ENCODE data around the gene TMEM187.
"Not testable (repeated sequence)": the region's sequence is repeated elsewhere in the genome, so short reads cannot be mapped to it uniquely, and the experiment has no call there.

Gene TMEM187

DNA sequence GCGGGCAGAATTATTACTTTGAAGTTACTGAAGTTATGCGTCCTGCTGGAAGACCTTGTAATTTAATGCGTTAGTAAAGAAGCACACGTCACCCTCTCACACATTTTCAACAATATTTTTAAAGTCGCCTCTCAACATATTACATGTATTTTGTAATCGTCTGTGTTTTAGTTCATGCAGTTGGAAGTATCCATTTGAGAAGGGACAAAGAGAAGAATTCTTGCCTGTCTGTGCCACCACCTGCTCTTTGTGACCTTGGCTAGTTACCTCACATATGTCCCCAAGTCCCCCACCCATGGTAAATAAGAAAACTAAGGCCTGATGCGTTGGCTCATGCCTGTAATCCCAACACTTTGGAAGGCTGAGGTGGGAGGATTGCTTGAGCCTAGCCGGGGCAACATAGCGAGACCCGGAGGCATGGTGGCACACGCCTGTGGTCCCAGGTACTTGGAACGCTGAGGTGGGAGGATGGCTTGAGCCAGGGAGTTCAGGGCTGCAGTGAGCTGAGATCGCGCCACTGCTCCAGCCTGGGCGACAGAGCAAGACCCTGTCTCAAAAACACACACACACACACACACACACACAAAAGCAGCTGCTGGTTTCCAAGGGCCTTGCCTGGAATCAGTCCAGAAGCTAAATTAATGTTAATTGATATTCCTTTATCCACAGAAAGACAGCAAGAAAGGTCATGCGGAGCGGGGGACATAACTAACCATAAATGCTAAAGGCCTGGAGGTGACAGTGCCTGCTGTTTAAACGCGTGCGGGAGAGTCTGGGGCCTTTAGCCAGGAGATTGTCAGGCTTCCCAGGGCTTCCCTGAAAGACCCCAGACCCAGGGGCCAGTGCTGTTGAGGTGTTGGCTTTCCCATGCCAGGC, 811 bp downstream of the TMEM187 start:
- DNase-seq = peak; percentile 49

DNA sequence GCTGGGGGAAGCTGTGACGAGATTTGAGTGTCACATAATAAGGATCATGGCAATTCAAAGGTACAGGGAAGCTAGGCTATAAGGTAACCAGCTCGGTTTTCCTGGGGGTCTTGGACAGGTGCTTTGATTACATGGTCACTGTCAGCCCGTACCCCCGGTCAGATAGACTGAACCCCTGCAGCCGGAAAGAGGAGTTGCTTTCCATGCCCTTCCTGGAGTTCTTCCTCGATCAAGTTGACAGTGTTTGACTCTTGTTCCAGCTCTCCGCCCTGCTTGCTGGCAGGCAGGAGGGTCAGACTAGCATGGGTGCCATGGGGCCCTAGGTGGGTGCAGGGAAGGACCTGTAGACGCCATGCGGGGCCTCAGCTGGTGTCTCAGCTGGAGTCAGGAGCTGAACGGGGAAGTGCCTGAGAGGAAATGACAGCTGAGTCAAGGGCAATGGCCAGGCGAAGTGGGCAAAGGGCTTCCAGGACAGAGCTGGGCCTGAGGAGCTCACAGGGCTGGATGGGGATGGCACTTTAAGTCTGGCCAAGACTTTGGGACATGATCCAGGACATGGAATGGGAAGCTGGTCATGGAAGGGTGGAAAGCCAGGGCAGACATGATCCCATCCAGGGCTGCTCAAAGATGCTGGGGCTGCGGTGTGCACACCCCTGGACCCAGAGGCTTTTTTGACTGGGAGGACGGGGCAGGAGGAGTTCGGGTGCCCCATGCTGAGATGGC, 1.6 kb downstream of the TMEM187 start:
- DNase-seq = no peak

DNA sequence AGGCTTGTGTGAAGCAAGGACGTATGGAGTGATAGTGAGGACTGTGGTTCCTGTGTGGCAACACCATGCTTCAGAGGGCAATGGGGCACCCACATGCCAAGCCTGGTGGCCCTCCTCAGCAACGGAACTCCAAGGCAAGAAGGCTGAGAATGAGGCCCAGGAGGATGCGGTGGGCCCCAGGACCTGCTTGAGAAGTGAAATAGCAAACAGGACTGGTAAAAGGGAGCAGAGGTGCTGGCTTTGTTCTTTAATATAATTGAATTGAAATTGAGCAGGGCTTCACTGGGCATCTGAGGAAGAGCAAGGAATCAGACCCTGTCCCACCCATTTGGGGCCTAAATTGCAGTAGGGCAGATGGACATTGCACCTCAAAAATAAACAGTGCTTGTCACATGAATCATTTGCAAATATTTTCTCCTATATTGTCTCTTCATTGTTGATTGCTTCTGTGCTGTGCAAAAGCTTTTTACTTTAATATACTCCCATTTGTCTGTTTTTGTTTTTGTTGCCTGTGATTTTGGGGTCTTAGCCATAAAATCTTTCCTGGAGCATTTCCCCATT, 2.3 kb downstream of the TMEM187 start:
- no peak for DNase-seq

DNA sequence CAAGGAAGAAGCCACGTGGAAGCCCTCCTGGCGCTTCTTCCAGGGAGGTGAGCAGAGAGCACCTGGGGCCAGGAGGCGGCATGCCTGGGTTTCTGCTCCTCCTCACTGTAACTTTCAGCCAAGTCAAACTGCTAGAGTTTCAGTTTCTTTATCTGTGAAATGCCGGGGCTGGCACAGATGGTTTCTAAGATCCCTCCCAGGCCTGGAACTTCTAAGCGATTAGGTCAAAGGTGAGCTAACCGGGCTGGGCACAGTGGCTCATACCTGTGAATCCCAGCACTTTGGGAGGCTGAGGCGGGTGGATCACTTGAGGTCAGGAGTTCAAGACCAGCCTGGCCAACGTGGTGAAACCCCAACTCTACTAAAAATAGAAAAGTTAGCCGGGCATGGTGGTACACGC, 7.8 kb downstream of the TMEM187 start:
- DNase-seq = not testable (repeated sequence)

DNA sequence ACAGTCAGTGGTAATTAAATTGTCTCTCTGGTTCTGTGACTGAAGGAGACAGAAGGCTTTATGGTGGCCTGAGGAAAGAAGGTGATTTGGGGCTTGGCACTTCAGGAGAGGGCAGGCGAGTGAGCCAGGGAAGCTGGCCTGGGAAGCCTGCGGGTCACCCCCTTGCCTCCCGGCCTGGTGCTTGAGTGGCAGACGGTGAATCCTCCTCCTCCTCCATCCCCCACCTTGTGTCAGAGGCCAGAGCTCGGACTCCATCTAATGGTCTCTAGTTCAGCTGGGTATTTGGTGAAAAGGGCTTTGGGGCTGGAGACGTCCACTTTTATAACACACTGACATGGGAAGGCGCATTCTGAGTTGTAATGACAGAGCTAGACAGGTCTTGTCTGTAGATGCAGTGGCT, 8.7 kb downstream of the TMEM187 start:
- no peak for DNase-seq

DNA sequence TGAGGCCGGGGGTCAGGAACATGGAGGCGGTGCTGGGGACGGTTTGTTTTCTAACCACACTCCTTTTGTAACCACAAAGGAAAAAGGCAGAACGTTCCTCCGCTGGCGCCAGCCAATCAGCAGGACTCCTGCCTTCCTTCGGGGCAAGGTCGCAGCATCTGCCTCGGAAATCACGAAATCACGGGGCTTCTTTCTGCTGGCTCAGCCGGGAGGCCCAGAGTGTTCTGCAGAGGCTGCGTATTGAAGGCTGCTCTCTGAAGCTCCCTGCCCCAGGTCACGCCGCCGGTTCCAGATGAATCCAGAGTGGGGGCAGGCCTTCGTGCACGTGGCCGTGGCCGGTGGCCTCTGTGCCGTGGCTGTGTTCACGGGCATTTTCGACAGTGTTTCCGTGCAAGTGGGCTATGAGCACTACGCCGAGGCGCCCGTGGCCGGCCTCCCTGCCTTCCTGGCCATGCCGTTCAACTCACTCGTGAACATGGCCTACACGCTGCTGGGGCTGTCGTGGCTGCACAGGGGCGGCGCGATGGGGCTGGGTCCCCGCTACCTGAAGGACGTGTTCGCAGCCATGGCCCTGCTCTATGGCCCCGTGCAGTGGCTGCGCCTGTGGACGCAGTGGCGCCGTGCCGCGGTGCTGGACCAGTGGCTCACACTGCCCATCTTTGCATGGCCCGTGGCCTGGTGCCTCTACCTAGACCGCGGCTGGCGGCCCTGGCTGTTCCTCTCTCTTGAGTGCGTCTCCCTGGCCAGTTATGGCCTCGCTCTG, 9.4 kb downstream of the TMEM187 start:
- DNase-seq = no peak

DNA sequence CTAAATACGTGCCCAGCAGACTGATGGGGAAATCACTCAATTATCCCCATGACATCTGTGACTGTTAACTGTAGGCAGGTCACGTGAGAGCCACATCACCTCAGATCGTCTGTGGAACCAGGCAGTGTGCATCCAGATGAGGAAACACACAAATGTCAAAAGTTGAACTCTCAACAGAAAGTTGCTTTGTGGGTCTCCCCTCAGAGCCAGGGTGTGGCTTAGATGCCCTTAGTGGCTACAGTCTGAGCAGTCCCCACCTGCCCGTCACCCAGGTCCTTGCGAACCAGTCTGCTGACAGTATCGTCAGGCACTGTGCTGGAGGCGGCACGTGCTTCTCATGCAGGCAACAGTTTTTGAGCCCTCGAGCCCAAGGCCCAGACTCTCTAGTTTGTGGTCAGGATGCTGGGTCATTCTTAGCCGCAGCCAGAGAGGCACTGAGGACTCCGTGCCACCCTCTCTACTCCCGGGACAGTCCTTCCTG, 10.8 kb downstream of the TMEM187 start:
- no peak for DNase-seq

DNA sequence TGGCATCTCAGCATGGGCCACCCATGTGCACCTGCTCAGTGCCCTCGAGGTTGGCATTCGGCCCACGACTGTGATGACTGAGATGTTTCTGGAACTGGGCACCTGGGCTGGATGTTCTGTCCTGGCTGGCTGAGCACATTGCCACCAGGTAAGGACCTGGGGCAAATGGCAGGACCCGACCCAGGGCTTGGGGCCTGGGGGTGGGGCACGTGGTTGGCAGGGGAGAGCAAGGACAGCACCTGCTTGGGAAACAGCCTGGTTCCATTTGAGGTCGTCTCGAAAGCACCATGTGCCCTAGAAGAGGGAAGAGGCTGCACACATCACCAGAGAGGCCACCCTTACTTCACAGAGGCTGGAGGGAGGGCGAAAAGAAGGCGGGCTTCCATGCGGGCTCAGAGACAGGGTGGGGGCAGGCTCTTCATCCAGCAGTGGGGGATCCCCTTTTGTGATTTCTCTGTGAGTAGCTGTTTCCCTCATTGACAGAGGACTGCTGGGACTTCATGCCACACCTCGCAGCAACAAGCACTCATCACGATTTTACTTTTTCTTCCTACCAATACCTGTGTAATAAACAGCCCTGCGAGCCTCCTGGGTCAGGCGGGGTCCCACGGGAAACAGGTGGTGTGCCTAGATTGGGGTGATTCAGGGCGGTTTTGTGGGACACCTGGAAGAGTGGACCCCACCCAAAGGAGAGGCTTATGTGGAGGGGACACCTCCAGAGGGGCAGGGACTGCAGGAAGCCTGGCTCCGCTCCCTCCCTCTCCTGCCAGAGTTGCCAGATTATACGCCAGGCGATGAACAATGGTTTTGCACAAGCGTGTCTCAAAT, 12.0 kb downstream of the TMEM187 start:
- no peak for DNase-seq

DNA sequence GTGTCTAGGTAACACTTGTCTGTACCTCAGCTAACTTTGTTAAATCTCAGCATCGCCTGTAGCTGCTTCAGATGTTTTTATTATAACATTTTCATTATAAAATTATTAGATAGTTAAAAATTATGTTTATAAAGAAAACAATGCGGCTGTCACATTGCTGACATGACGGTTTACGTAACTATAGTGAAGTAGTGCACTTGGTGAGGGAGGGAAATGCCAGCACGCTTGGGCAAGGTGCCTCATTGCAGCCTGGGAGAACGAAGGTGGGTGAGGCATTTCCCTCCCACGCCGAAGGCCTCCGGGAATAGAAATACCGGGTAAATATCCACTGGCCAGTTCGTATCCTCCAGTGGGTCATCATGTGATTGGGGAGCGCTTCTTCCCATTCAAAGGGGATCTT, 15.9 kb downstream of the TMEM187 start:
- DNase-seq = no peak

DNA sequence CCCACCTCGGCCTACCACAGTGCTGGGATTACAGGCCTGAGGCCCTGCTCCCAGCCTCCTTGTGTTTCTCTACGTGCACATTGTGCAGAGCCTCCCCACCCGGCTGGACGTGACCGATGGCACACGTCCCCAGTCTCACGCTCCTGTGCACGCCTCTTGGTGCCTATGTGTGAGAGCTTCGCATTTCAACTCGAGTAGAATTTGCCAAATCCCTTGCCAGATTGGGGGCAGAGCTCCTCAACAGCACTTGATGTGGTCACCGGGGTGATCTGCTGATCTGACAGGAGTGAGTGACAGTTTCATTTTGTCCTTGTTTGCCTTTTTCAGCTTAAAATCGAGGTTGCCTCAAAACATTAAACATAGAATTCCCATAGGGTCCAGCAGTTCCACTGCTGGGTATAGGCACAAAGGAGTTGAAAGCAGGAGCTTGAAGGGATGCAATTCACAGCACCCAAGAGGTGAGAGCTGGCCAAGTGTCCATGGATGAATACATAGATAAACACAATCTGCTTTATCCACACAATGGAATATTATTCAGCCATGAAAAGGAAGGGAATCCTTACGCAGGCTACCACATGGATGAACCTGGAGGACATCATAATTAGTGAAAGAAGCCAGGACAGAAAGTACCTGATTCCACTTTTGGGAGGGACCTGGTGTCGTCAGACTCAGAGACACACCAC, 17.6 kb downstream of the TMEM187 start:
- DNase-seq = no peak

DNA sequence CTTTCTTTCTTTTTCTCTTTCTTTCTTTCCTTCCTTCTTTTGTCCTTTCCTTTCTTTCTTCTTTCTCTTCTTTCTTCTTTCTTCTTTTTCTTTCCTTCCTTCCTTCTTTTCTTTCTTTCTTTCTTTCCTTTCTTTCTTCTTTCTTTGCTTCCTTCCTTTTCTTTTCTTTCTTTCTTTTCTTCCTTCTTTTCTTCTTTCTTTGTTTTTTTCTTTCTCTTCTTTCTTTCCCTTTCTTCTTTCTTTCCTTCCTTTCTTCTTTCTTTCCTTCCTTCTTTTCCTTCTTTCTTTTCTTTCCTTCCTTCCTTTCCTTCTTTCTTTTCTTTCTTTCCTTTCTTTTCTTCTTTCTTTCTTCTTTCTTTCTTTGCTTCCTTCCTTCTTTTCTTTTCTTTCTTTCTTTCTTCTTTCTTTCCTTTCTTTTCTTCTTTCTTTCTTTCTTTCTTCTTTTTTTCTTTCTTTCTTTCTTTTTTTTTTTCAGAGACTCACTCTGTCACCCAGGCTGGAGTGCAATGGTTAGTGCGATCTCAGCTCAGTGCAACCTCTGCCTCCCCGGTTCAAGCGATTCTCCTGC, 18.5 kb downstream of the TMEM187 start:
- no peak for DNase-seq

DNA sequence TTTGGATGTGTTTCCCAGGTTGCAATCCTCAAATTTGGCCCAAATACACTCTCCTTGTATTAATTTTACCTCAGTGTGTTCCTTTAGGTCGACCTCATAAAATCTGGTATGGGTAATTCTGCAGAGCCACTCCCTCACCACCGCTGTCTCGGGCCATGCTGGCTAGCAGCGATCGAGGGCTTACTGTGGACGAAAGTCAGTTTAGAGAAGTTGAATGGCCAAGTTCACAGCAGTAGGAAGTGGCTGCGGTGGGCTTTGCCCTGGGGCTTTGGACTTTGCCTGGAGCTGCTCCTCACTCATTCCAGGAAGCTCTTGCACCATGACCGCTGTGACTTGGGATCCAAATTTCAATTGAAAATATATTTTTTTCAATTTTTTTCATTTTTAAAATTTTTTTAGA, 19.6 kb downstream of the TMEM187 start:
- no peak for DNase-seq

DNA sequence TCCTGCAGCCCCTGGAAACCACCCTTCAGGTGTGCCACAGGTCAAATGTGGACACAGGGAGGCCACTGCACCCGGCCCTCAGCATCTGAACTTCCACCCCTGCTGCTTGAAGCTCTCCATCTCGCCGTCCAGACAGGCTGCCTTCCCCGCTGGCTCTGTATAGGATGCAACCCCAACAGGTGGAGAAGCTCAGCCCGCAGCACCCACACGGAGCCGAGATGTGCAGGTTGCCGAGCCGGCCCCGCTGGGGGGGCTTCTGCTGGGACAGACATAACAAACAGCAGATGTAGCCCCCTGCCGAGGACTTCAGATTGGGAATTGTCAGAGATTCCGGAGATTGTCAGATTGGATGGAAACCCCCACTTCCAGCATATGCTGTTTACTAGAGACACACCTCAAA, 20.5 kb downstream of the TMEM187 start:
- no peak for DNase-seq

DNA sequence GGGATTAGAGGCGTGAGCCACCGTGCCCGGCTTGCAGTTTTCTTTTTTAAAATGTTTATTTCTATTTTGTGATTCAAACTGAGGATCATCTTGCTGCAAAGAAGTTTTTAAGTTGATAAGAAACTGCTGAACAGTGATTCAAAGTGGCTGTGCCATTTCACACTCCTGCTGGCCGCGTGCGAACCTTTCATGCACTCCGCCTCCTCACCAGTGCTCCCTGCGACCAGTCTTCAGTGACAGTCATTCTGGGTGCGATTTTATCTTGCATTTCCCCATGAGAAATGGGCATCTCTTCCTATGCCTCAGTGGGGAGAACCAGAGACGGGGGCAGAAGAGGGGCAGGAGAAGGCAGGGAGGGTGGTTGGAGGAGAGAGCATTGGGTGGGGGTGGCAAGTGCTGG, 21.4 kb downstream of the TMEM187 start:
- DNase-seq = no peak

DNA sequence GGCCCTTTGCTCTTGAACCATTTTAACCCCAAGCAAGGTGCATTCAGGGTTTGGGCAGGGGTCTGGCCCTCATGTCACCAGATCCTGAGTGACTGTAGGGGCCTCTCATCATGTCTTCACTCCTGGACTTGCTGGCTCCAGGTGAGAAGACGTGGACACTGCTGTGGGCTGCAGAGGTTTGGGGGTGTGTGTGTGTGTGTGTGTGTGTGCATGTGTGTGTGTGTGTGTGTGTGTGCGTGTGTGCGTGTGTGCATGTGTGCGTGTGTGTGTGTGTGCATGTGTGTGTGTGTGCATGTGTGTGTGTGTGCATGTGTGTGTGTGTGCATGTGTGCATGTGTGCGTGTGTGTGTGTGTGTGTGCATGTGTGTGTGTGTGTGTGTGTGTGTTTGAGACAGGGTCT, 21.8 kb downstream of the TMEM187 start:
- not testable (repeated sequence) for DNase-seq

DNA sequence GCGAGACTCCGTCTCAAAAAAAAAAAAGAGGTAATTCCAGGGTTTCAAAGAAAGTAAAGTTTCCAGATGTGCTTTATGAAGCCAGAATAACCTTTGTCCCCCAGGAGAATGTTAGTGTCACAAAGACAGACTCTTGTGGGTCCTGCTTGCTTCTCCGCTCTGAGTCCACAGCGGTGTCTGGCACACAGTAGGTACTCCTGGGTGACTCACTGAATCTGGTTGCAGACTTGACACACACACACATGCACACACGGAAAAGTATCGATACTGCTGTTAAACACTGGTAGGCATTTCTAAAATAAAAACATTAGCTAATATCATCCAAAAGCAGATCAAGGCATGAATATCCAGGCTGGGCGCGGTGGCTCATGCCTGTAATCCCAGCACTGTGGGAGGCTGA, 22.9 kb downstream of the TMEM187 start:
- DNase-seq = no peak

DNA sequence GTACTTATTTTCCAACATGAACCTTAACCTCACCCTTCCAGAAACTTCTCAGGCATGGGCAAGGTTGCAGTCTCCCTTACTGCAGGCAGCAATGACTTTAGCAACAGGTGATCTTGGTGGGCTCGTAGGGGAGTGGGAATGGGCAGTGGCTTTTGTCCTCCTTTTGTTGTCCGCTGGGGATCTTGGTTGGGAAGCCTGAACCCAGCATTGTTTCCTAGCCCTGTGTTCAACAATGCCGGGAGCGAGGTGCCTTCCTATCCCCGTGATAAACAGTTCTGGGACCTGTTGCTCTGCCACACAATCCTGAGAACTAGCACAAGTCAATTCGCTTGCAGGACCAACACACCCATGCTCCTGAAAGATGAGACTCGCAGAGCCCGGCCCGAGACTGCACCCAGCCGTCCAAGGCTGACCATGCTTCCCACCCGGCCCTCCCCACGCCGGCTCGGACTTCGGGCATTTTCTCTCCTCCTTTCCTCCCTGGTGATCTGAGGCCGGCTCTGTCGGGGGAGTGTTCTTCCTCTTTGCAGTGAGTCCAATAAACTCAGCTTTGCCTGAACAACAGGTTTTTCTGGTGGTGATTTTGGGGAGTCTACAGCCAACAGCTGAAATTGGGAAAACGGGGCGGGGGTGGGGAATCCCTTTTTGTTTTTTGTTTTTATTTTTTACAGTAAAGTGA, 26.9 kb downstream of the TMEM187 start:
- DNase-seq = no peak

DNA sequence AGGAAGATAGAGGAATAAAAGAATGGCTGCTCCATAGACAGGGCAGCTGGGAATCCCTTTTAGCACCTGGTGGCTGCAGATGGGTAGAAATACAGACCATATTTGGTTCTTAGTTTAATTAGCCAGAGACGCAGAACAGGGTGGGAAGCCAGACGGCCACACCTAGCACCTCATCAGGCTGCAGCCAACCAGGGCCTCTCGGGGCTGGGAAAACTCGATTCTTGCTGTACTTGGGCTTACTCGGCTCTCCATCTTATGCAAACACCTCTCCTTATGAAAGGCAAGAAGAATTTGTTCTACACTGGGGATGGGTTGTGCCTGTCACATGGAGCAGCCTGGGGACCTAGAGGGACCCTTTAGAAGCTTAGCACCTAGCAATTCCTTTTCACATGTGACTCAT, 27.5 kb downstream of the TMEM187 start:
- DNase-seq = no peak

DNA sequence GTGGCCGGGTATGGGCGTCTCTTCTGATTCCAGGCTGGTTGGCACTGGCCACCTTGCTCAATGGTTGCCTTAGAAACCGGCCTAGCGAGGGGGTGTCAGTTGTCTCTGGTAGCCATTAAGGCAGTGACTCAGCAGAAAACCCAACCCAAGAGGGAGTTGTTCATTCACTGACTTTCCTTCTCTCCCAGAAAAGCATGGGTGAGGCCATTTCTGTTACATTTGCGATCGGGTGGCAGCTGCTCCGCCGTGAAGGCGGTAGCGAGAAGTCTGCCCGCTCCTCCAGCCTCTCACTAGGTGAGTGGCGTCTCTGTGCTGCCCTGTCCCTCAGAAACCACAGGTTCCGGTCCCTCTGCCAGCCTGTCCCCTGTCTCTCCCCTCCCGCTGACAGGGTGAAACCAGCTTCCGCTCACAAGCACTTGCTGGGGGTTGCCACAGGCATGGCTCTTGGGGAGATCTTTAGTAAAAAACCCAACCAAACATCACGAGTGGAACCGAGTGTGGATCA, 29.7 kb downstream of the TMEM187 start:
- DNase-seq = peak; percentile 75

DNA sequence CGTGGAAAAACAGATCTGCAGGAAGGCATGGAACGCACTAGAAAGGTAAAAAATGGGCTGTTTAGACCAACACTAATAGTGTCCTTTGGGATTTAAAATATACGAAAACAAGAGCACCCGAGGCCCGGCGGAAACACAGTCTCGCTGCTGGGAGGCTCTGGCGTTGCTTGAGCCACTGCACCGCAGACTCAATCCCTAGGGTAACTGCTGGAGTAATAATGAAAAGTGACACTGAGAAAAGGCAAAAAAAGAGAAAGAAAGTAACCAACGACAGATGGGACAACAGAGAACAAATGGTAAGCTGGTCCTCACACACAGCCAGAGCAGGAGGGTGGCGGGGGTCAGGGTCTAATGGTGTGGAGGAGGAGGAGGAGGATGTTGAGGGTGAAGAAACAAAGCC, 31.8 kb downstream of the TMEM187 start:
- DNase-seq = no peak
